ENCODE results near the gene TEN1.

GRCh38 chr17:76022285-76022684 lies 43.2 kb downstream of the TEN1 start:
- TF ChIP-seq, protein P1, sequence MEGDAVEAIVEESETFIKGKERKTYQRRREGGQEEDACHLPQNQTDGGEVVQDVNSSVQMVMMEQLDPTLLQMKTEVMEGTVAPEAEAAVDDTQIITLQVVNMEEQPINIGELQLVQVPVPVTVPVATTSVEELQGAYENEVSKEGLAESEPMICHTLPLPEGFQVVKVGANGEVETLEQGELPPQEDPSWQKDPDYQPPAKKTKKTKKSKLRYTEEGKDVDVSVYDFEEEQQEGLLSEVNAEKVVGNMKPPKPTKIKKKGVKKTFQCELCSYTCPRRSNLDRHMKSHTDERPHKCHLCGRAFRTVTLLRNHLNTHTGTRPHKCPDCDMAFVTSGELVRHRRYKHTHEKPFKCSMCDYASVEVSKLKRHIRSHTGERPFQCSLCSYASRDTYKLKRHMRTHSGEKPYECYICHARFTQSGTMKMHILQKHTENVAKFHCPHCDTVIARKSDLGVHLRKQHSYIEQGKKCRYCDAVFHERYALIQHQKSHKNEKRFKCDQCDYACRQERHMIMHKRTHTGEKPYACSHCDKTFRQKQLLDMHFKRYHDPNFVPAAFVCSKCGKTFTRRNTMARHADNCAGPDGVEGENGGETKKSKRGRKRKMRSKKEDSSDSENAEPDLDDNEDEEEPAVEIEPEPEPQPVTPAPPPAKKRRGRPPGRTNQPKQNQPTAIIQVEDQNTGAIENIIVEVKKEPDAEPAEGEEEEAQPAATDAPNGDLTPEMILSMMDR (IDR thresholded peaks at IDR 0.05) = no peak
- TF ChIP-seq POLR2A (IDR thresholded peaks at IDR 0.05) = no peak

All from esophagus squamous epithelium (tissue), 4 donors.